ENCODE results near the gene RCCD1.

DNA sequence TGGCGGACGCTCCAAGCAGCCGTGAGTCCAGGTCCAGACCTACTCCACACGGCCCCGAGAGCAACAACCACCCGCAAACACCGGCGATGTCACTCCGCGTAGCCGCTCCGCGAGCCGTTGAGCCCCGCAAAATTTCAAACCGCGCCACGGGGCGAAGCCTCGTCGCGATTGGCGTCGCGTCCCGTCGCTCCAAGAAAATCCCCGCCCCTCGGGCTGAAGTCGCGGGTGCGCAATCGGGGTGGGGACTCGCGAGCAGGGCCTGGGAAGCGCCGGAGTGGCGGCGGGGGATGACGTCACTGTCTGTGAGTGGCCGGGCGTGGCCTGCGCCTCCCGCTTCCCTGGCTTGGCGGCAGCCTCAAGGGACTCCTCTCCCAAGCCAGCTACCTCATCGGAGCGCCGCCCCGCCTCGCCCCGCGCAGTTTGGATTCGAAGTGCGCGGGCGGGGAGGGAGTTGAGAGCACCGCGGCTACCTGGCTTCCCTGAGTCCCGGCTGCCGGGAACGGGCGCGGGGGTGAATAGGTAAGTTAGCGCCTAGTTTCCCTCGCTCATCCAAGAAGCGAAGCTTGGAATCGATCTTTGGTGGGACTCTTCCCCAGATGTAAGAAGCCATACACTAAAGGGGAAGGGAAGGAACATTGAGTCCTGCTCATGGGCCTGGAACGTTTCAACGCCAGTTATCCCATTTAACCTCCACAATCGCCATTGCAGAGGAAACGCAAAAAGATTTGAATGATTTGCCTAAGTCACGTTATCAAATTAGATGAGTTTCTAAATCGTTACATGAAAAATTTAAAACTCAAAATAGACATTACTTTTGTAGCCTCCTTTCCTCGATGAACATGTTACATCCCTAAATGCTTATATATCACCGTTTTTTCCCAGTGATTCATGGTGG lies 40.0 kb downstream of the RCCD1 start, which contains the start of gene PRC1:
- no peak for TF ChIP-seq EZH2 (IDR thresholded peaks at IDR 0.05; ENCODE audit: borderline replicate concordance, low read depth, low read length)
- TF ChIP-seq, protein P1, sequence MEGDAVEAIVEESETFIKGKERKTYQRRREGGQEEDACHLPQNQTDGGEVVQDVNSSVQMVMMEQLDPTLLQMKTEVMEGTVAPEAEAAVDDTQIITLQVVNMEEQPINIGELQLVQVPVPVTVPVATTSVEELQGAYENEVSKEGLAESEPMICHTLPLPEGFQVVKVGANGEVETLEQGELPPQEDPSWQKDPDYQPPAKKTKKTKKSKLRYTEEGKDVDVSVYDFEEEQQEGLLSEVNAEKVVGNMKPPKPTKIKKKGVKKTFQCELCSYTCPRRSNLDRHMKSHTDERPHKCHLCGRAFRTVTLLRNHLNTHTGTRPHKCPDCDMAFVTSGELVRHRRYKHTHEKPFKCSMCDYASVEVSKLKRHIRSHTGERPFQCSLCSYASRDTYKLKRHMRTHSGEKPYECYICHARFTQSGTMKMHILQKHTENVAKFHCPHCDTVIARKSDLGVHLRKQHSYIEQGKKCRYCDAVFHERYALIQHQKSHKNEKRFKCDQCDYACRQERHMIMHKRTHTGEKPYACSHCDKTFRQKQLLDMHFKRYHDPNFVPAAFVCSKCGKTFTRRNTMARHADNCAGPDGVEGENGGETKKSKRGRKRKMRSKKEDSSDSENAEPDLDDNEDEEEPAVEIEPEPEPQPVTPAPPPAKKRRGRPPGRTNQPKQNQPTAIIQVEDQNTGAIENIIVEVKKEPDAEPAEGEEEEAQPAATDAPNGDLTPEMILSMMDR (IDR thresholded peaks at IDR 0.05 in 2 of 3, conservative IDR thresholded peaks at IDR 0.05 in 1 of 3; ENCODE audit: insufficient read depth in 2 of 3, low read depth in 1 of 3, low read length in 3 of 3) = peak in 1 of 3 experiments; percentile 5; a peak in 1 of 6 replicates
- no peak for TF ChIP-seq ZSCAN29 (IDR thresholded peaks at IDR 0.05)
- no peak for TF ChIP-seq YBX1 (IDR thresholded peaks at IDR 0.05)
- TF ChIP-seq ZNF165 (CRISPR knock-in tag; IDR thresholded peaks at IDR 0.05; ENCODE audit: borderline replicate concordance) = no peak
- no peak for TF ChIP-seq ZNF239 (CRISPR knock-in tag; IDR thresholded peaks at IDR 0.05)
- TF ChIP-seq, protein P2, sequence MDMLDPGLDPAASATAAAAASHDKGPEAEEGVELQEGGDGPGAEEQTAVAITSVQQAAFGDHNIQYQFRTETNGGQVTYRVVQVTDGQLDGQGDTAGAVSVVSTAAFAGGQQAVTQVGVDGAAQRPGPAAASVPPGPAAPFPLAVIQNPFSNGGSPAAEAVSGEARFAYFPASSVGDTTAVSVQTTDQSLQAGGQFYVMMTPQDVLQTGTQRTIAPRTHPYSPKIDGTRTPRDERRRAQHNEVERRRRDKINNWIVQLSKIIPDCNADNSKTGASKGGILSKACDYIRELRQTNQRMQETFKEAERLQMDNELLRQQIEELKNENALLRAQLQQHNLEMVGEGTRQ (CRISPR knock-in tag; IDR thresholded peaks at IDR 0.05) = no peak
- peak; percentile 19; the same call in 1 of the 2 replicates for TF ChIP-seq PHB (CRISPR knock-in tag; IDR thresholded peaks at IDR 0.05)
- TF ChIP-seq, protein P3, sequence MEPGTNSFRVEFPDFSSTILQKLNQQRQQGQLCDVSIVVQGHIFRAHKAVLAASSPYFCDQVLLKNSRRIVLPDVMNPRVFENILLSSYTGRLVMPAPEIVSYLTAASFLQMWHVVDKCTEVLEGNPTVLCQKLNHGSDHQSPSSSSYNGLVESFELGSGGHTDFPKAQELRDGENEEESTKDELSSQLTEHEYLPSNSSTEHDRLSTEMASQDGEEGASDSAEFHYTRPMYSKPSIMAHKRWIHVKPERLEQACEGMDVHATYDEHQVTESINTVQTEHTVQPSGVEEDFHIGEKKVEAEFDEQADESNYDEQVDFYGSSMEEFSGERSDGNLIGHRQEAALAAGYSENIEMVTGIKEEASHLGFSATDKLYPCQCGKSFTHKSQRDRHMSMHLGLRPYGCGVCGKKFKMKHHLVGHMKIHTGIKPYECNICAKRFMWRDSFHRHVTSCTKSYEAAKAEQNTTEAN (CRISPR knock-in tag; IDR thresholded peaks at IDR 0.05) = no peak

Measured in K562 (cell line).